Superior temporal gyrus (tissue), 1 donor: Measurements from ENCODE around the gene SPAG17.

Source experiments
- DNase-seq: peaks from one replicate; pipeline ENCODE4 v3.0.0-alpha.2; 2016; ENCODE audit errors: extremely low spot score

The SPAG17 gene

GRCh38 chr1:118185084-118185832, at the start of gene SPAG17:
Gene SPAG17, minus strand, starts transcription at chr1:118185228. Its CDS starts 71 bp downstream, at chr1:118185157.
- DNase-seq: no peak

DNA sequence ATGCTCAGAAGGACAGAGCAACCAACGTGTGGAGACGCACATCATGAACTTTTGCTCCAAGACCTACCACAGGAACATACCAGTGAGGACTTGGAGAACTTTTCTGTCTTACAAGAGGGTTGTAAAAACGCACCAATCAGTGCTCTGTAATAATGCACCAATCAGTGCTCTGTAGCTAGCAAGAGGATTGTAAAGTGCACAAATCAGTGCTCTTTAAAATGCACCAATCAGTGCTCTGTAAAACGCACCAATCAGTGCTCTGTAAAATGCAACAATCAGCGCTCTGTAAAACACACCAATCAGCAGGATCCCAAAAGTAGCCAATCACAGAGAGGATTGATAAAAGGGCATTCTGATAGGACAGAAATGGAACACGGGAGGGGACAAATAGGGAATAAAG, 40.4 kb upstream of the SPAG17 start:
- no peak for DNase-seq

DNA sequence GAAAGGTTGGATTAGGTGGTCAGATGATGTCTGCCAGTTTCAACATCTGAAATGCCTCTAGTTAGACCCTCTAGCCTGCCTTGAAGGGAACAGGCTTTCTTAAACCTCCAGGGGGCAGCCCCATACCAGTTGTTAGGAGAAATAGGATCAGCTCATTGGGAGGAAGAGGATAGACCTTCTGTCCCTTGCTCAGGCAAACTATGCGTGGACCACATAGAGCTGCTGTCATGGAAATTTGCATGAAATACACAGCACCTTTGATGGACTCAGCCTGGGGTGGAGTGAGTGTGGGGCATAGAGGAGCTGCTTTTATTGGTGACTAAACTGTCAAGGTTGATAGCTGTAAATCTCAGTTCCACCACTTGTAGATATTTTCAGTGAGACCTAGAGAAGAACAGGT, 38.4 kb upstream of the SPAG17 start:
- no peak for DNase-seq

- no peak for DNase-seq
Measured at GRCh38 chr1:118219438-118219837, 34.4 kb upstream of the SPAG17 start.

DNA sequence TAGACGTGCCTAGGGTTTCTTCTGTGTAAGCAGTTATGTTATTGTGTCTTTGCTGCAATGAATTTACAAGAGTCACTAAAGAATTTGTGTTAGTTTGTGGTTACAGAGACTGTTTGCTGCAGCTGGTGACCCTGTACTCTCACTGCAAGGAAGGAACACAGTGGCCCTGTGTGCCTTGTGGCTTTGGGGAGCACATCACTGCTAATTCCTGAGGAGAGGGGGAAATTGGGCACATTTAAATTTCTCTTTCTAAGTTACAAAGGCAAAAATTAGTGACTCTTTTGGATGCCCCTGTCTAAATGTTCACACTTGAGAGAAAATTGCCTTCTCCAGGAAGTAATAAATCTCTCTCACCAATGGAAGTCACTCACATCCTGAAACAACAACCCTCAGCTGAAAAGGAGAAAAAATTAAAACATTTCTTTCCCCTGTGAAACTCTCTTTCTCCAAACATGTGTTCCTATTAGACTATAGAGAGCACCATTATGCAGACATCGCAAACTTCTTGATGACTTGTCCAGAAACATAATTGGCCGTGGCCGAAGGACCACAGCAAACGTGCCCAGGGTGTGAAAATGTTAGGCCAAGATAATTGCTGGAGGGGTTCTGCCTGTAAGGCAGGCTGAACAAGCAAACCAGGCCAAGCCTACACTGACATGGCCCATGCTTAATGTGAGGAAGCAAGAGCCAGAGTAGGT, 32.3 kb upstream of the SPAG17 start:
- no peak for DNase-seq

DNA sequence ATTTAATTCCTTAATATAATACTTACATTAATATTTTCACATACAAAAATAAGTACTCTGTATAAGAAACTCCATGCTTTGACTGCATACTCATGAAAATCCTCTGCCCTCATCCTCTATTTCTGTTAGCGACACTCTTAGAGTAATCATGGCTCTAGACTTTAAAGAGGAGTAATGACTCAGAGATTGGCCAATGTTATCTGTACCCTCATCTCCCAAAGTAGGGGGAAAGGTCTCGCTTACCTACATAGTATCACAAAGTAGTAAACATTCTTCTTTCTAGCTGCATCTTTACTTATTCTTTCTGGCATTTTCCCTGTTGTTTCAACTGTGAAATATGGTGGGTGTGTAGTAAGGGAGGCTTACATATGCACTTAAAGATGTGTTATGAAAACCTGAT, 29.8 kb upstream of the SPAG17 start:
- no peak for DNase-seq

- no peak for DNase-seq
Measured at GRCh38 chr1:118210723-118211110, 25.7 kb upstream of the SPAG17 start.

- DNase-seq: no peak
Measured at GRCh38 chr1:118210051-118210722, 25.2 kb upstream of the SPAG17 start.

GRCh38 chr1:118209648-118210047, 24.6 kb upstream of the SPAG17 start:
- no peak for DNase-seq

GRCh38 chr1:118206966-118207365, 21.9 kb upstream of the SPAG17 start:
- DNase-seq: no peak

DNA sequence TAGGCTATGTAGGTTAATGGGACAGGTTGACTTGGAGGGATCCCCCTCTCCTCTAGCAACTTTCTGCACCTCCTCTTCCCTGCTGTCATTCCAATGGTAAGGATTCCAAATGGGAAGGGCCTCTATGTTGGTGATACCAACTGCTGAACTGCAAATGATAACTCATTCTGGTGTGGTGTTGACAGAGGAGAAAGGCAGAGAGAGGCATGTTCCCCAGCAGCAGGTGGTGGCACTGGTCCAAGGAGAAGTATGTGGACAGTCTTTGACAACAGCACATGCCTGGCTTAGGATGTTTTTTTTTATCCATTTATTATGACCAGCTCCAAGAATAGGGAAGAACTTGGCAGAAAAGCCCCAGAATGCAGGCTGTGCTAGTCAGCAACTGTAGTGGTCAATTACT, 19.6 kb upstream of the SPAG17 start:
- DNase-seq: no peak

DNA sequence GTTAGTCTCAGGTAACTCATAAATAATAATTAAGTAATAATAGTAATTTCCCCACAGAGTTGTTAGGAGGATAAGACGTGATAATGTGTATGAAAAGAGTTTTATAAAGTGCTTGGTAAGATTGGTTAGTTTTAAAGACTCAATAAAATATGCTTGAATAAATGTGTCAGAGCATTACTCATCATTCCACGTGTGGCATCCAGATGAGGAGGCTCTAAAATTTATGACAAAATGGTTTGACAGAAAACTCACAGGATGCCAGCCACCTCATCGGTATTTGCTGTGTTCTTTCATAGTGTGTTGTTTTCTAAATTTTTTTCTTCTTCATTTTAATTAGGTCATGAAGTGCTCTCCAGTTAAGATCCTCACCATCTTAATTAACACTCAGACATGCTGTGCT, 19.1 kb upstream of the SPAG17 start:
- no peak for DNase-seq

GRCh38 chr1:118202076-118202608, 17.1 kb upstream of the SPAG17 start:
- no peak for DNase-seq

- no peak for DNase-seq
Measured at GRCh38 chr1:118201524-118201923, 16.5 kb upstream of the SPAG17 start.

- DNase-seq: no peak
Measured at GRCh38 chr1:118200836-118201235, 15.8 kb upstream of the SPAG17 start.

DNA sequence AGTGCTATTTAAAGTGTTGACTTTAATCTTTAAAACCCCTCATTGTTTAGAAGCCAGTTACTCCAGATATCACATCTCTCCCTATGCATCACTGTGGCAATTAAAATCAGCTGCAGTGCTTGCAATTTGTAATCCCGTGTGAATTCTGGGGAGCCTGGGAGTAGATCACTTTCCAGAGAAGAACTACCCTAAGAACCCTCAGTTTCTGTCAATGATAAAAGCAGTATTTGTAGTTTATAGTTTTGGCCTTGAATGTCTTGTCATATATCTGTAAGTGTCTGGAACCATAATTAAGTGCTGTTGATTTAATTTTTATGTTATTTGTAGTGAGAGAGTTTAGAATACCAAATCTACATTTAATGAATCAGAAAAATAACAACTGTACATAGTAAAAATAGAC, 5.5 kb upstream of the SPAG17 start:
- DNase-seq: no peak

- DNase-seq: no peak
Measured at GRCh38 chr1:118189564-118189963, 4.5 kb upstream of the SPAG17 start.

- DNase-seq: no peak
Measured at GRCh38 chr1:118188411-118188810, 3.4 kb upstream of the SPAG17 start.

- no peak for DNase-seq
Measured at GRCh38 chr1:118186026-118186425, 998 bp upstream of the SPAG17 start.

DNA sequence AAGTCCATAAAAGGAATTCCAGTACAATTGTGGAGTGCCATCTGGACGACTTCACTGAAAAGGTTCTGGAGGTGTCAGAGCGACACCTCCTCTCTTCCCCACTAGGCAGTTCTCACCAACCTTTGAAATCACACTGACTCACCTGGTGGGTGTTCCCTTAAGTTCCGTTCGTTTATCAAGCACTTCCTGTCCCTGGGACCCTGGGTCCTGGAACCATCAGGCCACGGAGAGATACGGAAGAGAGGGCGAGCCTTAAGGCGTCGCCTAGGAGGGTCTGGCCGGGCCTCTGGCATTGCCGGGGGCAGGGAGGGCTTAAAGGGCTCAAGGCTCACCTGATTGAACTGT, 317 bp downstream of the SPAG17 start:
- no peak for DNase-seq

DNA sequence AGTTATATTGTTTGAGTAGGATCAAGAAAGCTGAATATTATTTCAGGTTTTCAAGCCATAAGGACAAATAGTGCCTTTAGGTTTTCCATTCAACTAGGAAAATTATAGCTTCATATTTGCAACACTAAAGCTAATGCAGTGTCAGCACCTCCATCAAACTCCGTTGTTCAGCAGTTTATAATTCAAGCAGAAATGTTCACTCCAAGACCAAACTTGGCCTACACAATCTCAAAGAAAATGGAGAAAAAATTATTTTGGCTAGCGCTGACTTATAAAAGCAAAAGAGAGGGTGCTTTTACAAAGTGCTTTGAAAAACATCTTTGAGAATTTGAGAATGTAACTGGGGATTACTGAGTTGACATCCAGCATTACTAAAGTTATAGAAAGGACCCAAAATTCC, 1.4 kb downstream of the SPAG17 start:
- no peak for DNase-seq

DNA sequence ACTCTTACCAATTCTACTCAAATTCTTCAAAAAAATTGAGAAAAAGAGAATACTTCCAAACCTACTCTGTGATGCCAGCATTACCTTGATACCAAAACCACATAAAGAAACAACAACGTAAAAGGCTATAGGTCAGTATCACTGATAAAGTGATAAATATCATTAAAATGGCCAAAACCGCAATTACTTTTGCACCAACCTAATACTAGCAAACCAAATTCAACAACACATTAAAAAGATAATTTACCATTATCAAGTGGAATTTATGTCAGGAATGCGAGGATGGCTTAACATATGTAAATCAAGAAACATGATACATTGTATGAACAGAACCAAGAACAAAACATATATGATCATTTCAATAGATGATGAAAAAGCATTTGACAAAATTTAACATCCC, 7.0 kb downstream of the SPAG17 start:
- no peak for DNase-seq

GRCh38 chr1:118169016-118169415, 16.0 kb downstream of the SPAG17 start:
- DNase-seq: no peak
